OCI-LY3 (cell line): Measurements from ENCODE around the gene HMG20A.

Experiments used
- H2AFZ ChIP-seq: fragments of 200-600, 300-600 bp; shearing (Covaris generic); 2 replicates; pipeline ENCODE4 v1.6.0; 2014; ENCODE audit warnings: antibody characterized with exemption, low read depth, low read length
- H3K27ac ChIP-seq: fragments of 200-600, 300-600 bp; sonication (generic); 2 replicates; pipeline ENCODE4 v1.5.1; 2014; ENCODE audit warnings: mild to moderate bottlenecking, low read length, moderate library complexity, mixed read lengths
- H3K27me3 ChIP-seq: fragments of 200-600, 300-600 bp; sonication (generic); 2 replicates; pipeline ENCODE4 v1.6.1; 2014; ENCODE audit warnings: low read depth, low read length, mixed read lengths
- H3K36me3 ChIP-seq: fragments of 200-600, 300-600 bp; sonication (generic); replicated peaks from 2 replicates; pipeline ENCODE3; 2014; ENCODE audit warnings: low read depth, low read length, mixed read lengths
- H3K4me1 ChIP-seq: fragments of 300-600, 200-600 bp; sonication (generic); 2 replicates; pipeline ENCODE4 v1.6.1; 2014; ENCODE audit warnings: low read length, mixed read lengths
- H3K4me2 ChIP-seq: fragments of 200-600, 300-600 bp; sonication (generic); 2 replicates; pipeline ENCODE4 v1.6.1; 2014; ENCODE audit warnings: low read length, mixed read lengths
- H3K4me3 ChIP-seq: fragments of 300-600, 200-600 bp; sonication (generic); 2 replicates; pipeline ENCODE4 v1.5.1; 2014; ENCODE audit warnings: antibody characterized with exemption, mild to moderate bottlenecking, low read length, moderate library complexity
- H3K79me2 ChIP-seq: fragments of 300-600, 200-600 bp; shearing (Covaris generic); 2 replicates; pipeline ENCODE4 v1.6.1; 2014; ENCODE audit warnings: mild to moderate bottlenecking, low read length, mixed read lengths
- H3K9ac ChIP-seq: fragments of 300-600, 200-600 bp; shearing (Covaris generic); 2 replicates; pipeline ENCODE4 v1.6.0; 2014; ENCODE audit warnings: mild to moderate bottlenecking, low read length, moderate library complexity
- H3K9me3 ChIP-seq: fragments of 200-600, 300-600 bp; shearing (Covaris generic); 2 replicates; pipeline ENCODE4 v1.6.1; 2014; ENCODE audit warnings: low read length, mixed read lengths; ENCODE audit not compliant: insufficient read depth
- H4K20me1 ChIP-seq: fragments of 200-600, 300-600 bp; sonication (generic); 2 replicates; pipeline ENCODE4 v1.6.1; 2016; ENCODE audit warnings: low read length, mixed read lengths; ENCODE audit not compliant: insufficient read depth
- CTCF ChIP-seq: fragments of 200-600, 300-600 bp; sonication (generic); IDR thresholded peaks from 2 replicates; pipeline ENCODE4 v1.5.1; 2014; ENCODE audit warnings: antibody characterized with exemption, low read length, low read depth
- EZH2phosphoT487 ChIP-seq: fragments of 200-600 bp; shearing (Covaris generic); IDR thresholded peaks from 2 replicates; pipeline ENCODE4 v1.6.1; 2018; ENCODE audit warnings: antibody characterized with exemption, mixed run types, low read depth

The HMG20A gene

DNA sequence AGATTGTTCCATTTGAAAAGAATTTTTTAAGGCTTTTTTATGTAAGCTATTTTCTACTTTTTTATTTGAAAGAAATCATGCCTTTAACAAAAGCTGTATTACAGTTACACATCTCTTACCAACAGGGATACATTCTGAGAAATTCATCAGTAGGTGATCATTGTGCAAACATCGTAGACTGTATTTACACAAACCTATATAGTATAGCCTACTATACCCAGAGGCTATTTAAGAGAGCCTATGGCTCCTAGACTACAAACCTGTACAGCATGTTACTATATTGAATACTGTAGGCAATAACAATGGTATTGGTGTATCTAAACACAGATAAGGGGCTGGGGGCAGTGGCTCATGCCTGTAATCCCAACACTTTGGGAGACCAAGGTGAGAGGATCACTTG, 43.9 kb upstream of the HMG20A start:
- Histone ChIP-seq H3K79me2 (peaks cover 24% of the 10 kb centered on the region), H3K27me3 (no peaks in the 10 kb centered on the region), H2AFZ (no peak overlapping the region), H3K9me3 (no peaks in the 10 kb centered on the region), H3K27ac (no peak overlapping the region), H3K4me3 (no peak overlapping the region), H4K20me1 (peaks cover 32% of the 10 kb centered on the region), H3K9ac (no peak overlapping the region), H3K4me1 (peaks cover 11% of the 10 kb centered on the region), H3K4me2 (no peak overlapping the region), H3K36me3 (no peaks in the 10 kb centered on the region)
- TF ChIP-seq CTCF, result no peak
- TF ChIP-seq EZH2phosphoT487, result no peak

DNA sequence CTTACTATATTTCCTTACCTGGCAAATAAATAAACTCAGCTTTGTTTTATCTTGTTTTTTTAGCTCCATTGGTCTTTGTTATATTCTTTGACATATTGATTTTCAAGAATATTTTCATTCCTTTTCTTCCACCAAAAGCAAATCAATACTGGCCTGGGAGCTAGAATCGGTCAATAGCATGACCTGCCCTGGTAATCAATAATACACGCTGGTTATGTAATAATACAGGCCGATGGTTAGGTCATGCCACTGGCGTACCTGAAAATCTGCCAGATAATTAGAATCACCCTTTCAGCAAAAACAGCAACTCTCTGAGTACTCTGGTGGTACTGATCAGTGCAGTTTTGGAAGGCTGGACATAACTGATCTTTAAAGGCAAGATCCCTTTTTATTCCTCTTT, 40.7 kb upstream of the HMG20A start:
- TF ChIP-seq CTCF (no peak), EZH2phosphoT487 (no peak)
- no peaks in the 10 kb centered on the region for H3K9me3 ChIP-seq
- peaks cover 8% of the 10 kb centered on the region for H3K4me1 ChIP-seq
- no peak overlapping the region for H3K4me2 ChIP-seq
- H3K27ac ChIP-seq, result no peak overlapping the region
- H3K79me2 ChIP-seq, result peaks cover 20% of the 10 kb centered on the region
- no peaks in the 10 kb centered on the region for H3K36me3 ChIP-seq
- H4K20me1 ChIP-seq, result peaks cover 13% of the 10 kb centered on the region
- no peak overlapping the region for H3K4me3 ChIP-seq
- no peak overlapping the region for H3K9ac ChIP-seq
- no peak overlapping the region for H2AFZ ChIP-seq
- no peaks in the 10 kb centered on the region for H3K27me3 ChIP-seq

DNA sequence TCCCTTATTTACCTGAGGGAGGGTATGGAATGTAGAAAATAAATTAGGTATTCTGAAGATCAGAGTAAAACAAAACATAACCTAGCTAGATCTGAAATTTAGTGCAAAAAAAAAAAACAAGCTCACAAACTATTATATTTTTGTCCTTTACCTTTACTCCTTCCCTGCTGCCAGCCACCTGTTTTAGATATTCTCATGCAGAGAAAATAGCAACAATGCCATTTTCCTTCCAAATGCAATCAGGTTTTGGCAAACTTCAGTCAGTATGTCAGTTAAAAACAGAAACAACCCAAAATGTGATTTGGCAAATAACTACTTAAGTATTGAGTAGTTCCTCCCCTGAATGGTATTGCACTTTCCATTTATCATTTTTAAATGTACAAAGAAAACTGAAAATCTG, 36.6 kb upstream of the HMG20A start:
- no peak for TF ChIP-seq CTCF
- TF ChIP-seq EZH2phosphoT487, result no peak
- peaks cover 30% of the 10 kb centered on the region for H3K4me1 ChIP-seq
- H2AFZ ChIP-seq, result no peak overlapping the region
- no peak overlapping the region for H3K9ac ChIP-seq
- no peaks in the 10 kb centered on the region for H3K27me3 ChIP-seq
- H3K79me2 ChIP-seq, result peaks cover 37% of the 10 kb centered on the region
- H3K9me3 ChIP-seq, result no peaks in the 10 kb centered on the region
- H3K4me3 ChIP-seq, result no peak overlapping the region
- no peak overlapping the region for H3K4me2 ChIP-seq
- peaks cover 31% of the 10 kb centered on the region; the same call in 1 of the 2 replicates for H4K20me1 ChIP-seq
- no peak overlapping the region for H3K27ac ChIP-seq
- H3K36me3 ChIP-seq, result no peaks in the 10 kb centered on the region

DNA sequence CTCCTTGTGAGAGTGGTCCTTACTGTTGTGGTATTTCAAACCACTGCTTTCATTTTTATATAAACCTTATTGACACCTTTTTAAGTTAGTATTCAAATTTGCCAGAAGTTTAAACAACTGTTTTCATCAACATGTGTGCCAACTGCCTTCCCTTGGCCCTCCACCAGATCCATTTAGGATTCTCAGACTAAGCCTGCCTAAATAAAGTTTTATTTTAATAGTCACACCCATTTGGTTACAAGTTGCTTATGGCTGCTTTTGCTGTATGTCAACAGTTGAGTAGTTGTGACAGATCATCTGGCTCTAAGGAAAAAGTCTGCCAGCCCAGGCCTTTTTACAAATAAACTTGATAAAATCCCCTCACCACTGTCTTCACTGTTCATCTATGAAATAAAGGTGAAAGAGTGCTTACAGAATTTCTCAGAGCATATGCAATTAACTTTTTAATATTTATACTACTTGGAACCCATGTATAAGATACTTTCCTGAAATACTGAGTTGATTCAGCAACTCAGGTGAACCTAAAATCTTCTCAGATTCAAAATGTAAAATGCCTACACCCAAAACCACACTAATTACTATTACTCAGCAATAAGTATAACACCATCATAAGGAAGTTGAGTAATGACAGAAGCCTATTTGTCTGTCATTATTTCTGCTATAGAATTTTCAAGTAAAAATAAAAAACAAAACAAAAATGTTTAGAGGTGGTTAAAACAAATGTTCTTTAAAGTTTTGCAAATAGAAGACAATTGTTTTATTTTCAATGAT, 35.9 kb upstream of the HMG20A start:
- no peak overlapping the region for H3K4me2 ChIP-seq
- H3K79me2 ChIP-seq, result peaks cover 43% of the 10 kb centered on the region
- H4K20me1 ChIP-seq, result peaks cover 30% of the 10 kb centered on the region; the same call in 1 of the 2 replicates

More for the DNA sequence above, 35.9 kb upstream of the HMG20A start:
- no peaks in the 10 kb centered on the region for H3K9me3 ChIP-seq
- H2AFZ ChIP-seq, result no peak overlapping the region
- H3K27me3 ChIP-seq, result no peaks in the 10 kb centered on the region
- no peak overlapping the region for H3K9ac ChIP-seq
- H3K36me3 ChIP-seq, result no peaks in the 10 kb centered on the region
- H3K4me1 ChIP-seq, result peaks cover 30% of the 10 kb centered on the region
- TF ChIP-seq CTCF (no peak), EZH2phosphoT487 (no peak)
- no peak overlapping the region for H3K4me3 ChIP-seq
- no peak overlapping the region for H3K27ac ChIP-seq
